Amniotic epithelial cell (primary cell): ENCODE measurements around the gene ZNF397.

Source experiments
- DNase-seq: peaks from one replicate; pipeline ENCODE4 v3.0.0-alpha.2; 2010; ENCODE audit warnings: low read depth

ZNF397 gene

GRCh38 chr18:35296060-35296459, 55.2 kb downstream of the ZNF397 start:
- DNase-seq, result no peak

GRCh38 chr18:35303610-35304009, 62.8 kb downstream of the ZNF397 start:
- DNase-seq, result no peak

GRCh38 chr18:35306588-35307250, 65.9 kb downstream of the ZNF397 start:
- DNase-seq, result no peak
